GM12873 (cell line): Measurements from ENCODE around the gene RBM45.

Experiments used
- CTCF ChIP-seq: IDR thresholded peaks from 2 replicates; pipeline ENCODE4 v1.5.1; 2012; ENCODE audit warnings: low read depth, mild to moderate bottlenecking, moderate library complexity, low read length, control low read depth; ENCODE audit not compliant: insufficient read depth; ENCODE audit errors: missing control alignments

The RBM45 gene, protein sequence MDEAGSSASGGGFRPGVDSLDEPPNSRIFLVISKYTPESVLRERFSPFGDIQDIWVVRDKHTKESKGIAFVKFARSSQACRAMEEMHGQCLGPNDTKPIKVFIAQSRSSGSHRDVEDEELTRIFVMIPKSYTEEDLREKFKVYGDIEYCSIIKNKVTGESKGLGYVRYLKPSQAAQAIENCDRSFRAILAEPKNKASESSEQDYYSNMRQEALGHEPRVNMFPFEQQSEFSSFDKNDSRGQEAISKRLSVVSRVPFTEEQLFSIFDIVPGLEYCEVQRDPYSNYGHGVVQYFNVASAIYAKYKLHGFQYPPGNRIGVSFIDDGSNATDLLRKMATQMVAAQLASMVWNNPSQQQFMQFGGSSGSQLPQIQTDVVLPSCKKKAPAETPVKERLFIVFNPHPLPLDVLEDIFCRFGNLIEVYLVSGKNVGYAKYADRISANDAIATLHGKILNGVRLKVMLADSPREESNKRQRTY

GRCh38 chr2:178112202-178113152 is at the start of gene RBM45:
RBM45 (plus strand) TSS chr2:178112437; CDS start chr2:178112547, 110 bp downstream.
- peak; percentile 98 for TF ChIP-seq CTCF

GRCh38 chr2:178066324-178066723 is 45.9 kb upstream of the RBM45 start:
- TF ChIP-seq CTCF, result no peak

GRCh38 chr2:178066890-178067669 is 45.2 kb upstream of the RBM45 start:
- TF ChIP-seq CTCF, result no peak

DNA sequence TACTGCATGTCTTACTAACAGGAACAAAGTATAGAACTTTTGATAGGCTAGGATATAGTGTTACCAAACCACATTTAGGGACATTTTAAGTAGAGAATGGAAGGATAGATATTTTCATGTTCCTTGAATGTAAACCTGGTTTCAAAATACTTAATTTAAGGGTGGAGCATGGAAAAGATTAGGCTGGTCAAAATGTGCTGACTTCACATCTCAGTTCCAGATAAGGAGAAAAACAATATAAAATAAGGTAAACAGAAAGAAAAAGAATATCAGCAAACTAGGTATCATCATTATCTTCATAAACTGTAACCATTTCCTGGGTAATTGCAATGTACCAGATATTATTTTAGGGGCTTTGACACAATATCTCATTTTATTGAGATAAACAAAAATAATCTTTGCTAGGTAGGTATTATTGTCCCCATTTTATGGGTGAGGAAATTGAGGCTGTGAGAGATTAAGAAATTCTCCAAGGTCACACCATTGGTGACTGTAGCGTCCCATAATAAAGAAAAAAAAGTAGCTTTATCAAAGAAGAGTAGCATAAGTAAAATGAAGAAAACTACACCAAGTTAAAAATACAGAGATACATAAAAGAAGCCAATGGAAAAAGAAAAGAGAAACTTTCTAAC is 43.3 kb upstream of the RBM45 start:
- no peak for TF ChIP-seq CTCF

DNA sequence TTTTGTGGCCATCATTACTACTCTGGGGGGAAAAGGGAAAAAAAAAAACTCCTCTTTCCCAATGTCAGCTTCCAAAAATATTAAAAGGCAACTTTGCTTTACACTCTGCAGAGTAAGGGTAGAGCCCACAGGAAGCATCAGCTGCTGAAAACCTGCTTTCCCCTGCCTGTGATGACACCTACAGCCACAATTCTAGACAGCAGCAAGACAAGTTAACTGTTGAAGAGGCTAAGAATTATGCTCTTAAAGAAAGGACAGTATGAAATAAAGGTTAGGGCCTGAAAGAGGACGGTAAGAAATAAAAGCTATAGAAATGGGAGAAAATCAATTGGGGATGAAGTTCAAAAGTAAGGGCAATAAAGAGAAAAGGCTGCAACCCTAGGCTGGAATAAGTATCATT is 42.7 kb upstream of the RBM45 start:
- TF ChIP-seq CTCF, result no peak

- no peak for TF ChIP-seq CTCF
Observed at GRCh38 chr2:178070824-178071223, 41.4 kb upstream of the RBM45 start.
